Astrocyte (in vitro differentiated cells and primary cell): ENCODE results near the gene AQP1.

Experiments
- CTCF ChIP-seq: IDR thresholded peaks from 2 replicates; pipeline ENCODE4 v1.5.1; 2011; ENCODE audit warnings: low read depth, mild to moderate bottlenecking, inconsistent platforms, low read length, moderate library complexity; ENCODE audit not compliant: insufficient read depth
- EZH2 ChIP-seq: IDR thresholded peaks from 2 replicates; pipeline ENCODE4 v1.6.1; 2012; ENCODE audit warnings: mild to moderate bottlenecking, low read length, inconsistent platforms; ENCODE audit not compliant: insufficient read depth

DNA sequence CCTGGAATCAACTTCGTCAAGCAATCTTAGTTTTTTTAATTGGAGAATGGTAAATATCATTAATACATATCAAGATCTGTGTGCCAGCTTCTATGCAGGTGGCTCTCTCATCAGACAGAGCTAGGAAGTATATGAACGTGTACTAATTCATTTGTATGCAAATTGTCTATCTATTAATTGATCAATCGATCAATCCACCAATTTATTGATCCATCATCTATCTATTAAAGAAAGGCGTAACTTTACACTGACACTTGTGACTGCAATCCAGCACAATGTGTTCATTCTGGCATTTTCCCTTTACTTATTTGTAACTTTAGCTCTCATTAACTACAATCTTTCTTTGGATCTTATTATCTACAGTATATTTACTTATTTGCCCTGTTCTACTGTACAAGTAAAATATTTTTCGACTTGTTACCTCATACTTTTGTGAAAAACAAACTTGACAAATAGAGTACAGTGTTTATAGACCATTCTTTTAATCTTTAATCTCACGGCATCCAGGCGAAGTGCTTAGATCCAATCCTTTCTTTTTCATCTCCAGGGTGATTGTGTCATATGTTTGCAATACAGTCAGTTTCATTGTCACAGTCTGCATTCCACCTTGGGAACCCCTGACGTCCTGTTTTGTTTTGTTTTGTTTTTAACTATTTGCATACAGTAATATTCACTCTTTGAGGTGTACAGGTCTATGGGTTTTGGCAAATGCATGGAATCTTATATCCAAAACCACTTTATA lies 30.1 kb downstream of the AQP1 start:
- TF ChIP-seq CTCF (no peak), EZH2 (no peak)
